Activated B cell treated with CpG ODN at 0.5 μM for 24 hours (primary cell): ENCODE results near the gene BCR. TPM values are rescaled to one million over a fixed set of nuclear protein-coding genes. Genes with fewer than 3 reads are reported as not detected.

Experiments used
- ATAC-seq: fragments of 200-7000 bp; cut with Tn5 transposase; one replicate; pipeline ENCODE4 v1.10.0; 2021; ENCODE audit warnings: low read depth, mild to moderate bottlenecking, moderate library complexity
- CTCF ChIA-PET: fragments of 350-600 bp; sonication (Branson Sonifier 250); formaldehyde crosslinking; loops from one replicate; lab custom pipeline; 2021; ENCODE audit warnings: antibody characterized with exemption; lab: Charles Lee
- POLR2A ChIA-PET: fragments of 350-600 bp; sonication (Branson Sonifier 250); formaldehyde crosslinking; loops from one replicate; lab custom pipeline; 2021; ENCODE audit warnings: antibody characterized with exemption; lab: Charles Lee
- DNase-seq: peaks from one replicate; pipeline ENCODE4 v3.0.0; 2022
- H3K27ac Mint-ChIP-seq: one replicate; pipeline ENCODE4 v1.8.0; 2020; ENCODE audit warnings: mixed read lengths
- H3K27me3 Mint-ChIP-seq: one replicate; pipeline ENCODE4 v1.8.0; 2021; ENCODE audit warnings: mixed read lengths
- H3K36me3 Mint-ChIP-seq: one replicate; pipeline ENCODE4 v1.8.0; 2021; ENCODE audit warnings: low read depth, mixed read lengths
- H3K4me1 Mint-ChIP-seq: one replicate; pipeline ENCODE4 v1.8.0; 2021; ENCODE audit warnings: mixed read lengths
- H3K4me3 Mint-ChIP-seq: one replicate; pipeline ENCODE4 v1.8.0; 2020; ENCODE audit warnings: mild to moderate bottlenecking, mixed read lengths
- H3K9me3 Mint-ChIP-seq: one replicate; pipeline ENCODE4 v1.8.0; 2020; ENCODE audit warnings: mixed read lengths
- CTCF ChIP-seq: fragments of 200-600 bp; IDR thresholded peaks from one replicate; pipeline ENCODE4 v1.8.0; 2022; ENCODE audit warnings: antibody characterized with exemption, mild to moderate bottlenecking
- intact Hi-C: fragments of 100-400 bp; cut with micrococcal nuclease; formaldehyde crosslinking; loops from one replicate; pipeline ENCODE4 v1.15.1; 2024
- total RNA-seq: library from RNA; stranded (reverse); gene quantifications from 2 replicates; pipeline ENCODE4 v1.2.3, GENCODE V29; 2022

Gene BCR
- total RNA-seq, 1 donor from 2014 or later: 20.9 TPM

GRCh38 chr22:23353696-23354095, 173.4 kb downstream of the BCR start:
- ATAC-seq (no peak), DNase-seq (no peak)
- H3K4me1 Mint-ChIP-seq: no peaks in the 10 kb centered on the region
- intact Hi-C loops: no loop called here
- no peak for TF ChIP-seq CTCF
- POLR2A ChIA-PET: no interaction called here
- peaks cover 31% of the 10 kb centered on the region for H3K27me3 Mint-ChIP-seq
- CTCF ChIA-PET: no interaction called here
- H3K4me3 Mint-ChIP-seq: no peak overlapping the region
- H3K27ac Mint-ChIP-seq: no peak overlapping the region
- no peaks in the 10 kb centered on the region for H3K36me3 Mint-ChIP-seq
- H3K9me3 Mint-ChIP-seq: no peaks in the 10 kb centered on the region

- H3K9me3 Mint-ChIP-seq: no peaks in the 10 kb centered on the region
- no peak overlapping the region for H3K4me3 Mint-ChIP-seq
- intact Hi-C loops: no loop called here
- ChIA-PET CTCF (no interaction called here), POLR2A (no interaction called here)
- peaks cover 25% of the 10 kb centered on the region for H3K27me3 Mint-ChIP-seq
- no peaks in the 10 kb centered on the region for H3K36me3 Mint-ChIP-seq
- ATAC-seq: no peak
- TF ChIP-seq CTCF: no peak
- H3K27ac Mint-ChIP-seq: no peak overlapping the region
- DNase-seq: no peak
- no peaks in the 10 kb centered on the region for H3K4me1 Mint-ChIP-seq
Measured at GRCh38 chr22:23356094-23356493, 175.8 kb downstream of the BCR start.

- intact Hi-C loops: no loop called here
- ATAC-seq (no peak), DNase-seq (no peak)
- H3K4me1 Mint-ChIP-seq: no peaks in the 10 kb centered on the region
- H3K4me3 Mint-ChIP-seq: no peak overlapping the region
- TF ChIP-seq CTCF: no peak
- ChIA-PET CTCF (no interaction called here), POLR2A (no interaction called here)
- H3K36me3 Mint-ChIP-seq: no peaks in the 10 kb centered on the region
- peaks cover 20% of the 10 kb centered on the region for H3K27me3 Mint-ChIP-seq
- no peak overlapping the region for H3K27ac Mint-ChIP-seq
- H3K9me3 Mint-ChIP-seq: no peaks in the 10 kb centered on the region
Measured at GRCh38 chr22:23357053-23357452, 176.7 kb downstream of the BCR start.

GRCh38 chr22:23359583-23360123, 179.3 kb downstream of the BCR start:
- Mint-ChIP-seq H3K27ac (no peak overlapping the region), H3K27me3 (peaks cover 9% of the 10 kb centered on the region), H3K36me3 (no peaks in the 10 kb centered on the region), H3K4me1 (no peaks in the 10 kb centered on the region), H3K4me3 (no peak overlapping the region), H3K9me3 (no peaks in the 10 kb centered on the region)
- CTCF ChIA-PET: no interaction called here
- DNase-seq (no peak), ATAC-seq (no peak)
- intact Hi-C loops: no loop called here
- no peak for TF ChIP-seq CTCF
- POLR2A ChIA-PET: no interaction called here

- H3K4me3 Mint-ChIP-seq: no peak overlapping the region
- H3K9me3 Mint-ChIP-seq: no peaks in the 10 kb centered on the region
- intact Hi-C loops: no loop called here
- TF ChIP-seq CTCF: no peak
- H3K4me1 Mint-ChIP-seq: no peaks in the 10 kb centered on the region
- DNase-seq: no peak
- no peak overlapping the region for H3K27ac Mint-ChIP-seq
- H3K36me3 Mint-ChIP-seq: no peaks in the 10 kb centered on the region
- CTCF ChIA-PET: no interaction called here
- no peak for ATAC-seq
- H3K27me3 Mint-ChIP-seq: peaks cover 4% of the 10 kb centered on the region
- POLR2A ChIA-PET: no interaction called here
Measured at GRCh38 chr22:23361676-23362075, 181.4 kb downstream of the BCR start.
